ENCODE results near the gene ARL14.

Gene ARL14

DNA sequence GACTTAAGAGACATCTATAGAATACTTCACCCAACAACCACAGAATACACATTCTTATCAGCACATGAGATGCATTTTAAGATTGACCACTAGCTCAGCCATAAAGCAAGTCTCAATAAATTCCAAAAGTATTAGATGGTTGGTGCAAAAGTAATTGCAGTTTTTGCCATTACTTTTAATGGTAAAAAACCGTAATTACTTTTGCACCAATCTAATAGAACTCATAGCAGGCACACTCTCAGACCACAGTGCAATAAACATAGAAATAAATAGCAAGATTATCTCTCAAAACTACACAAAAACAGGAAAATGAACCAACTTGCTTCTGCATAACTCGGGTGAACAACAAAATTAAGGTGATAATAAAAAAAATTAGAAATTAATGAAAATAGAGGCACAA lies 45.4 kb downstream of the ARL14 start:
- no peak for DNase-seq (ENCODE audit: low read depth in 2 of 2)

DNA sequence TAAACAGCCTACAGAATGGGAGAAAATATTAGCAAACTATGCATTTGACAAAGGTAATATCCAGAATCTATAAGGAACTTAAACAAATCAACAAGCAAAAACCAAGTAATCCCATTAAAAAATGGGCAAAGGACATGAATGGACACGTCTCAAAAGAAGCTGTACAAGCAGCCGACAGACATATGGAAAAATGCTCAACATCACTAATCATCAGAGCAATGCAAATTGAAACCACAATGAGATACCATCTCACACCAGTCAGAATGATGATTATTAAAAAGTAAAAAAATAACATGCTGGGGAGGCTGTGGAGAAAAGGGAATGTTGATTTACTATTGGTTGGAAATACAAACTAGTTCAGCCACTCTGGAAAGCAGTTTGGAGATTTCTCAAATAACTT lies 48.4 kb downstream of the ARL14 start:
- DNase-seq (ENCODE audit: low read depth in 2 of 2), result no peak
